Liver (tissue), 9 donors: Measurements from ENCODE around the gene PARD6G. TPM values are rescaled to one million over a fixed set of nuclear protein-coding genes. Genes with fewer than 3 reads are reported as not detected.
"Not testable (repeated sequence)": the region's sequence is repeated elsewhere in the genome, so short reads cannot be mapped to it uniquely, and the experiment has no call there.

Experiments used
- DNase-seq: peaks from one replicate; pipeline ENCODE4 v3.0.0-alpha.2; 2017; ENCODE audit warnings: low spot score
- H3K27ac ChIP-seq, 2 donors: one replicate each; pipeline ENCODE4 v1.7.0; 2013; ENCODE audit warnings: inconsistent platforms in 2 of 2, low read length in 2 of 2, control low read depth in 1 of 2, low read depth in 1 of 2, mild to moderate bottlenecking in 1 of 2
- H3K27me3 ChIP-seq, 4 donors: one replicate each; pipeline versions ENCODE4 v1.6.1 to v1.7.0; 2013; ENCODE audit warnings: low read length in 3 of 4, inconsistent platforms in 1 of 4, mild to moderate bottlenecking in 1 of 4, moderate library complexity in 1 of 4; ENCODE audit not compliant: control insufficient read depth in 4 of 4, insufficient read depth in 4 of 4
- H3K36me3 ChIP-seq, 4 donors: one replicate each; pipeline versions ENCODE4 v1.6.1 to v1.7.0; 2013; ENCODE audit warnings: low read length in 3 of 4, mild to moderate bottlenecking in 3 of 4, low read depth in 1 of 4, moderate library complexity in 1 of 4; ENCODE audit not compliant: control insufficient read depth in 4 of 4, insufficient read depth in 3 of 4
- H3K4me1 ChIP-seq, 4 donors: one replicate each; pipeline versions ENCODE4 v1.6.1 to v1.7.0; 2013; ENCODE audit warnings: low read length in 3 of 4, mild to moderate bottlenecking in 3 of 4, moderate library complexity in 1 of 4; ENCODE audit not compliant: control insufficient read depth in 4 of 4, insufficient read depth in 4 of 4
- H3K4me3 ChIP-seq, 3 donors: one replicate each; pipeline versions ENCODE4 v1.6.1 to v1.7.0; 2013; ENCODE audit warnings: low read length in 3 of 3, control low read depth in 1 of 3, low read depth in 1 of 3, mild to moderate bottlenecking in 1 of 3
- H3K9ac ChIP-seq, 2 donors: one replicate each; pipeline ENCODE4 v1.7.0; 2013; ENCODE audit warnings: low read length in 2 of 2, mild to moderate bottlenecking in 2 of 2, moderate library complexity in 2 of 2, control low read depth in 1 of 2, low read depth in 1 of 2
- H3K9me3 ChIP-seq, 4 donors: one replicate each; pipeline versions ENCODE4 v1.6.1 to v1.7.0; 2013; ENCODE audit warnings: low read length in 3 of 4; ENCODE audit not compliant: control insufficient read depth in 4 of 4
- EGR1 ChIP-seq, 2 donors: IDR thresholded peaks; 2 replicates each; pipeline ENCODE4 v1.6.1; 2016 to 2018; ENCODE audit warnings: antibody characterized with exemption in 2 of 2, low read depth in 2 of 2
- HNF4A ChIP-seq, 2 donors: conservative IDR thresholded peaks; 2 replicates each; pipeline ENCODE4 v1.6.1; 2016; ENCODE audit warnings: antibody characterized with exemption in 2 of 2, mild to moderate bottlenecking in 2 of 2
- RAD21 ChIP-seq, 2 donors: IDR thresholded peaks; 2 replicates each; pipeline ENCODE4 v1.6.1; 2016; ENCODE audit warnings: antibody characterized with exemption in 2 of 2, mild to moderate bottlenecking in 2 of 2
- RXRA ChIP-seq, 2 donors: IDR thresholded peaks; 2 replicates each; pipeline ENCODE4 v1.6.1; 2017 to 2018; ENCODE audit warnings: antibody characterized with exemption in 2 of 2, mild to moderate bottlenecking in 1 of 2
- SP1 ChIP-seq: IDR thresholded peaks from 2 replicates; pipeline ENCODE4 v1.6.1; 2018; ENCODE audit warnings: antibody characterized with exemption, mild to moderate bottlenecking
- TAF1 ChIP-seq: conservative IDR thresholded peaks from 2 replicates; pipeline ENCODE4 v1.6.1; 2016; ENCODE audit warnings: antibody characterized with exemption, mild to moderate bottlenecking
- YY1 ChIP-seq: IDR thresholded peaks from 2 replicates; pipeline ENCODE4 v1.6.1; 2016; ENCODE audit warnings: antibody characterized with exemption, mild to moderate bottlenecking
- WGBS: extraction: QIAGEN DNeasy Blood & Tissue Kit; methylation state at CpG from one replicate; pipeline ENCODE4 v1.1.7; 2013; 5-methylcytosine and 5-hydroxymethylcytosine counted together
- polyA plus RNA-seq, 2 donors: library from polyadenylated mRNA; stranded (reverse) in 1 of 2; unstranded in 1 of 2; fragments of 200-250 nt in 1 of 2; fragments of >200 nt in 1 of 2; fragmentation: Nextera tagmentation in 1 of 2; extraction: Ambion mirVana in 1 of 2; gene quantifications; one replicate each; pipeline versions ENCODE4 v1.2.1 to v1.2.3, GENCODE V29; 2013 to 2015
- total RNA-seq, 2 donors: library from RNA; depleted of rRNA; stranded (reverse); fragments of >200 nt; gene quantifications; one replicate each; pipeline ENCODE4 v1.2.3, GENCODE V29; 2014
- TF ChIP-seq, protein P1 (sequence below): IDR thresholded peaks from 2 replicates; pipeline ENCODE4 v1.6.1; 2016; ENCODE audit warnings: antibody characterized with exemption
- TF ChIP-seq, protein P2 (sequence below): IDR thresholded peaks from 2 replicates; pipeline ENCODE4 v1.6.1; 2016; ENCODE audit warnings: antibody characterized with exemption, mild to moderate bottlenecking
- TF ChIP-seq, protein P3 (sequence below): fragments of 150-350 bp; IDR thresholded peaks from 2 replicates; pipeline ENCODE4 v1.5.1; 2017; ENCODE audit warnings: improper control_type of control experiment, low read depth, low read length; ENCODE audit not compliant: missing input control
- TF ChIP-seq, protein P4 (sequence below): IDR thresholded peaks from 2 replicates; pipeline ENCODE4 v1.6.1; 2016; ENCODE audit warnings: antibody characterized with exemption
- donor health status: healthy.
- donor health status: healthy.
- donor health status: healthy.
- donor health status: healthy.
- donor health status: healthy.

The PARD6G gene
- total and polyA plus RNA-seq, 4 donors = 0.96 to 2.4 (median 1.8) TPM

DNA sequence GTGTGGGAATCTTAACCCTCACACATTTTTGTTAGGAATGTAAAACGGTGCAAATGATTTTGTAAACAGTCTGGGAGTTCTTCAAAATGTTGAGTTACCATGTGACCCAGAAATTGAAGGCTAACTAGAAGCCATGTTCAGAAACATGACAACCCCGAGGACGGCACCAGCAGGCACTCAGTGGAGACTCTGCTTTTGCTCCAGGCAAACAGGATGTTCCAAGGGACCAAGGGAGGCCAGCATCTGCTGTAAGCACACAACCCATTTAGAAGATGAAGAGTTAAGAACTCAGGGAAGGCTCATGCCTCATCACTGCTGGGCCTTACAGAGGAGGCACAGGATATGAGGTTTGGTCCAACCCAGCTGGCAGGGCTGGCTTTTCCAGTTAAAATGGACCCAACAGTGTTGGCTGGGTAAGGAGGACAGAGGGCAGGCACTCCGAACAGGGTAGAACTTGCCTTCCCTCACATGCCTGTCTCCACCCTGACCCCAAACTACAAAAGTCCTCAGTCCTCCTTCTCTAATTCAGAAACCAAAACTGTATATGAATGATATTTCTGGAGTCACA is 23.6 kb downstream of the PARD6G start:
- Histone ChIP-seq H3K27ac (no peak overlapping the region), H3K36me3 (no peaks in the 10 kb centered on the region), H3K4me1 (no peaks in the 10 kb centered on the region), H3K9ac (no peak overlapping the region), H3K9me3 (no peaks in the 10 kb centered on the region), H3K27me3 (no peaks in the 10 kb centered on the region), H3K4me3 (no peak overlapping the region)
- TF ChIP-seq, protein P1, sequence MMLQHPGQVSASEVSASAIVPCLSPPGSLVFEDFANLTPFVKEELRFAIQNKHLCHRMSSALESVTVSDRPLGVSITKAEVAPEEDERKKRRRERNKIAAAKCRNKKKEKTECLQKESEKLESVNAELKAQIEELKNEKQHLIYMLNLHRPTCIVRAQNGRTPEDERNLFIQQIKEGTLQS = no peak
- TF ChIP-seq SP1 = no peak
- TF ChIP-seq, protein P2, sequence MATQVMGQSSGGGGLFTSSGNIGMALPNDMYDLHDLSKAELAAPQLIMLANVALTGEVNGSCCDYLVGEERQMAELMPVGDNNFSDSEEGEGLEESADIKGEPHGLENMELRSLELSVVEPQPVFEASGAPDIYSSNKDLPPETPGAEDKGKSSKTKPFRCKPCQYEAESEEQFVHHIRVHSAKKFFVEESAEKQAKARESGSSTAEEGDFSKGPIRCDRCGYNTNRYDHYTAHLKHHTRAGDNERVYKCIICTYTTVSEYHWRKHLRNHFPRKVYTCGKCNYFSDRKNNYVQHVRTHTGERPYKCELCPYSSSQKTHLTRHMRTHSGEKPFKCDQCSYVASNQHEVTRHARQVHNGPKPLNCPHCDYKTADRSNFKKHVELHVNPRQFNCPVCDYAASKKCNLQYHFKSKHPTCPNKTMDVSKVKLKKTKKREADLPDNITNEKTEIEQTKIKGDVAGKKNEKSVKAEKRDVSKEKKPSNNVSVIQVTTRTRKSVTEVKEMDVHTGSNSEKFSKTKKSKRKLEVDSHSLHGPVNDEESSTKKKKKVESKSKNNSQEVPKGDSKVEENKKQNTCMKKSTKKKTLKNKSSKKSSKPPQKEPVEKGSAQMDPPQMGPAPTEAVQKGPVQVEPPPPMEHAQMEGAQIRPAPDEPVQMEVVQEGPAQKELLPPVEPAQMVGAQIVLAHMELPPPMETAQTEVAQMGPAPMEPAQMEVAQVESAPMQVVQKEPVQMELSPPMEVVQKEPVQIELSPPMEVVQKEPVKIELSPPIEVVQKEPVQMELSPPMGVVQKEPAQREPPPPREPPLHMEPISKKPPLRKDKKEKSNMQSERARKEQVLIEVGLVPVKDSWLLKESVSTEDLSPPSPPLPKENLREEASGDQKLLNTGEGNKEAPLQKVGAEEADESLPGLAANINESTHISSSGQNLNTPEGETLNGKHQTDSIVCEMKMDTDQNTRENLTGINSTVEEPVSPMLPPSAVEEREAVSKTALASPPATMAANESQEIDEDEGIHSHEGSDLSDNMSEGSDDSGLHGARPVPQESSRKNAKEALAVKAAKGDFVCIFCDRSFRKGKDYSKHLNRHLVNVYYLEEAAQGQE = no peak
- TF ChIP-seq, protein P3, sequence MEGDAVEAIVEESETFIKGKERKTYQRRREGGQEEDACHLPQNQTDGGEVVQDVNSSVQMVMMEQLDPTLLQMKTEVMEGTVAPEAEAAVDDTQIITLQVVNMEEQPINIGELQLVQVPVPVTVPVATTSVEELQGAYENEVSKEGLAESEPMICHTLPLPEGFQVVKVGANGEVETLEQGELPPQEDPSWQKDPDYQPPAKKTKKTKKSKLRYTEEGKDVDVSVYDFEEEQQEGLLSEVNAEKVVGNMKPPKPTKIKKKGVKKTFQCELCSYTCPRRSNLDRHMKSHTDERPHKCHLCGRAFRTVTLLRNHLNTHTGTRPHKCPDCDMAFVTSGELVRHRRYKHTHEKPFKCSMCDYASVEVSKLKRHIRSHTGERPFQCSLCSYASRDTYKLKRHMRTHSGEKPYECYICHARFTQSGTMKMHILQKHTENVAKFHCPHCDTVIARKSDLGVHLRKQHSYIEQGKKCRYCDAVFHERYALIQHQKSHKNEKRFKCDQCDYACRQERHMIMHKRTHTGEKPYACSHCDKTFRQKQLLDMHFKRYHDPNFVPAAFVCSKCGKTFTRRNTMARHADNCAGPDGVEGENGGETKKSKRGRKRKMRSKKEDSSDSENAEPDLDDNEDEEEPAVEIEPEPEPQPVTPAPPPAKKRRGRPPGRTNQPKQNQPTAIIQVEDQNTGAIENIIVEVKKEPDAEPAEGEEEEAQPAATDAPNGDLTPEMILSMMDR = no peak
- TF ChIP-seq, protein P4, sequence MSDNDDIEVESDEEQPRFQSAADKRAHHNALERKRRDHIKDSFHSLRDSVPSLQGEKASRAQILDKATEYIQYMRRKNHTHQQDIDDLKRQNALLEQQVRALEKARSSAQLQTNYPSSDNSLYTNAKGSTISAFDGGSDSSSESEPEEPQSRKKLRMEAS = no peak
- TF ChIP-seq RXRA (IDR thresholded peaks at IDR 0.05) = no peak
- WGBS = 71% methylated on average over 4 of the region's 4 CpGs
- no peak for DNase-seq

DNA sequence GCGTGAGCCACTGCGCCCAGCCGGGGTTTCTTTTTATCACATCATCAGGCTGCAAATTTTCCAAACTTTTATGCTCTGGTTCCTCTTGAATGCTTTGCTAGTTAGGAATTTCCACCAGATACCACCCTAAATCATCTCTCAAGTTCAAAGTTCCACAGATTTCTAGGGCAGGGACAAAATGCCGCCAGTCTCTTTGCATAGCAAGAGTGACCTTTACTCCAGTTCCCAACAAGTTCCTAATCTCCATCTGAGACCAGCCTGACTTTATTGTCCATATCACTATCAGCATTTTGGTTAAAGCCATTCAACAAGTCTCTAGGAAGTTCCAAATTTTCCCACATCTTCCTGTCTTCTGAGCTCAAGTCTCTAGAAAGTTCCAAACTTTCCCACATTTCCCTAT is 27.8 kb downstream of the PARD6G start:
- not testable (repeated sequence) for H3K27ac ChIP-seq, H3K9me3 ChIP-seq, H3K27me3 ChIP-seq, H3K4me3 ChIP-seq, H3K36me3 ChIP-seq, H3K9ac ChIP-seq, H3K4me1 ChIP-seq, DNase-seq
- 84% methylated on average over 4 of the region's 4 CpGs for WGBS

DNA sequence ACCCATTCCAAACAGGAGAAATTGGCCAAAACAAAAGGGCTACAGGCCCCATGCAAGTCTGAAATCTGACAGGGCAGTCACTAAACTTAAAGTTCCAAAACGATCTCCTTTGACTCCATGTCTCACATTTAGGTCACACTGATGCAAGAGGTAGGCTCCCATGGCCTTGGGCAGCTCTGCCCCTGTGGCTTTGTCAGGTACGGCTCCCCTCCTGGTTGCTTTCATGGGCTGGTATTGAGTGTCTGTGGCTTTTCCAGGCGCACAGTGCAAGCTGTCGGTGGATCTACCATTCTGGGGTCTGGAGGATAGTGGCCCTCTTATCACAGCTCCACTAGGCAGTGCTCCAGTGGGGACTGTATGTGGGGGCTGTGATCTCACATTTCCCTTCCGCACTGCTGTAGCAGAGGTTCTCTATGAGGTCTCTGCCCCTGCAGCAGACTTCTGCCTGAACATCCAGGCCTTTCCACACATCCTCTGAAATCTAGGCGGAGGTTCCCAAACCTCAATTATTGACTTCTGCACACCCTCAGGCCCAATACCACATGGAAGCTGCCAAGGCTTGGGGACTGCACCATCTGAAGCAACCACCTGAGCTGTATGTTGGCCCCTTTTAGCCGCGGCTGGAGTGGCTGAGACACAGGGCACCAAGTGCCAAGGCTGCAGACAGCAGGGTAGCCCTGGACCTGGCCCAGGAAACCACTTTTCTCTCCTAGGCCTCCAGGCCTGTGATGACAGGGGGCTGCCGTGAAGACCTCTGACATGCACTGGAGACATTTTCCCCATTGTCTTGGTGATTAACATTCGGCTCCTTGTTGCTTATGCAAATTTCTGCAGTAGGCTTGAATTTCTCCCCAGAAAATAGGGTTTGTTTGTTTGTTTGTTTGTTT is 28.7 kb downstream of the PARD6G start:
- 97% methylated on average over 10 of the region's 10 CpGs for WGBS
- no peak for DNase-seq

More for the DNA sequence above, 28.7 kb downstream of the PARD6G start:
- Histone ChIP-seq H3K9ac (no peak overlapping the region), H3K36me3 (no peaks in the 10 kb centered on the region), H3K4me3 (no peak overlapping the region), H3K27me3 (no peaks in the 10 kb centered on the region), H3K27ac (no peak overlapping the region), H3K9me3 (no peaks in the 10 kb centered on the region), H3K4me1 (no peaks in the 10 kb centered on the region)
- TF ChIP-seq, protein P2 = no peak
- TF ChIP-seq, protein P3 = no peak
- TF ChIP-seq RAD21 (IDR thresholded peaks at IDR 0.05) (no peak), HNF4A (conservative IDR thresholded peaks at IDR 0.05) (no peak), TAF1 (no peak), YY1 (no peak), EGR1 (IDR thresholded peaks at IDR 0.05; ENCODE audit: low read depth in 2 of 2) (no peak), RXRA (IDR thresholded peaks at IDR 0.05) (no peak)
- TF ChIP-seq, protein P4 = no peak
